ENCODE data around the gene AVEN.

DNA sequence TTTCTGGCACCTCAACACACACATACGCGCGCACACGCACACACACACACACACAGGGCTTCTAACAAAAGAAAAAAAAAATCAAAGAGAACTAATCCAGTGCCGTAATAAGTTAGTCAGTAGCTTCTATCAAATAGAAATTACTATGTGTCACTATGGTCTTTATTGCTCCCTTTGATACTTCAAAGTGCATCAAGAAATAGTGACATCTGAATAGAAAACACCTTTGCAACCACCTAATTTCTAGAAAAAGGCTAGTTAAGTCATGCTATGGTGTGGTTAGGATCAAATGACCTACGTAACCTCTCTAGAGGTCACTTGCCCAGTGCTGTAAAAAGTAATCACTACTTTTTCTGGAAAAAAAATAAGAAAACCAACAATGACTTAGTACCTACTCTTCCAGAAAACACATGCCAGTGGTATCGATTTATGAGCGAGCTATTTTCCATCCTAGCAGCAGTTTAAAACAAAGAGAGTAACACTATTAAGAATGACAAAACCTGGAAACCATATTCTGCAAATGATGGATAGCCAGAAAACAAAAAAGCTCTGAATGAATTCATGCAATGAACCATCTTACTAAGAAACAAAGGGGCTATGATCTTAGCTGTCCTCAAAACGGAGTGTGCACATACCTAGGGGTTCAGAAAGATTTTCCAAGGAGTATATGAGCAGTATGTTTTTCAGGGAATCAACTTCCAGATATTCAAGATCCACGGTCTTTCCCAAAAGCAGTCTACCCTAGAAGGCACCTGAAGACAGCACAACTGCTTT lies 6.8 kb downstream of the AVEN start:
- TF ChIP-seq EZH2 (IDR thresholded peaks at IDR 0.05; ENCODE audit: low read depth, unreplicated experiment) (no peak), EZH2phosphoT487 (IDR thresholded peaks at IDR 0.05; ENCODE audit: unreplicated experiment) (no peak)
- TF ChIP-seq, protein P1, sequence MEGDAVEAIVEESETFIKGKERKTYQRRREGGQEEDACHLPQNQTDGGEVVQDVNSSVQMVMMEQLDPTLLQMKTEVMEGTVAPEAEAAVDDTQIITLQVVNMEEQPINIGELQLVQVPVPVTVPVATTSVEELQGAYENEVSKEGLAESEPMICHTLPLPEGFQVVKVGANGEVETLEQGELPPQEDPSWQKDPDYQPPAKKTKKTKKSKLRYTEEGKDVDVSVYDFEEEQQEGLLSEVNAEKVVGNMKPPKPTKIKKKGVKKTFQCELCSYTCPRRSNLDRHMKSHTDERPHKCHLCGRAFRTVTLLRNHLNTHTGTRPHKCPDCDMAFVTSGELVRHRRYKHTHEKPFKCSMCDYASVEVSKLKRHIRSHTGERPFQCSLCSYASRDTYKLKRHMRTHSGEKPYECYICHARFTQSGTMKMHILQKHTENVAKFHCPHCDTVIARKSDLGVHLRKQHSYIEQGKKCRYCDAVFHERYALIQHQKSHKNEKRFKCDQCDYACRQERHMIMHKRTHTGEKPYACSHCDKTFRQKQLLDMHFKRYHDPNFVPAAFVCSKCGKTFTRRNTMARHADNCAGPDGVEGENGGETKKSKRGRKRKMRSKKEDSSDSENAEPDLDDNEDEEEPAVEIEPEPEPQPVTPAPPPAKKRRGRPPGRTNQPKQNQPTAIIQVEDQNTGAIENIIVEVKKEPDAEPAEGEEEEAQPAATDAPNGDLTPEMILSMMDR (conservative IDR thresholded peaks at IDR 0.05; ENCODE audit: low read depth in 2 of 2): no peak
- TF ChIP-seq, protein P2, sequence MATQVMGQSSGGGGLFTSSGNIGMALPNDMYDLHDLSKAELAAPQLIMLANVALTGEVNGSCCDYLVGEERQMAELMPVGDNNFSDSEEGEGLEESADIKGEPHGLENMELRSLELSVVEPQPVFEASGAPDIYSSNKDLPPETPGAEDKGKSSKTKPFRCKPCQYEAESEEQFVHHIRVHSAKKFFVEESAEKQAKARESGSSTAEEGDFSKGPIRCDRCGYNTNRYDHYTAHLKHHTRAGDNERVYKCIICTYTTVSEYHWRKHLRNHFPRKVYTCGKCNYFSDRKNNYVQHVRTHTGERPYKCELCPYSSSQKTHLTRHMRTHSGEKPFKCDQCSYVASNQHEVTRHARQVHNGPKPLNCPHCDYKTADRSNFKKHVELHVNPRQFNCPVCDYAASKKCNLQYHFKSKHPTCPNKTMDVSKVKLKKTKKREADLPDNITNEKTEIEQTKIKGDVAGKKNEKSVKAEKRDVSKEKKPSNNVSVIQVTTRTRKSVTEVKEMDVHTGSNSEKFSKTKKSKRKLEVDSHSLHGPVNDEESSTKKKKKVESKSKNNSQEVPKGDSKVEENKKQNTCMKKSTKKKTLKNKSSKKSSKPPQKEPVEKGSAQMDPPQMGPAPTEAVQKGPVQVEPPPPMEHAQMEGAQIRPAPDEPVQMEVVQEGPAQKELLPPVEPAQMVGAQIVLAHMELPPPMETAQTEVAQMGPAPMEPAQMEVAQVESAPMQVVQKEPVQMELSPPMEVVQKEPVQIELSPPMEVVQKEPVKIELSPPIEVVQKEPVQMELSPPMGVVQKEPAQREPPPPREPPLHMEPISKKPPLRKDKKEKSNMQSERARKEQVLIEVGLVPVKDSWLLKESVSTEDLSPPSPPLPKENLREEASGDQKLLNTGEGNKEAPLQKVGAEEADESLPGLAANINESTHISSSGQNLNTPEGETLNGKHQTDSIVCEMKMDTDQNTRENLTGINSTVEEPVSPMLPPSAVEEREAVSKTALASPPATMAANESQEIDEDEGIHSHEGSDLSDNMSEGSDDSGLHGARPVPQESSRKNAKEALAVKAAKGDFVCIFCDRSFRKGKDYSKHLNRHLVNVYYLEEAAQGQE (IDR thresholded peaks at IDR 0.05; ENCODE audit: unreplicated experiment): no peak

Data from GM23338 (cell line).